ENCODE data around the gene VPS51.

The VPS51 gene

DNA sequence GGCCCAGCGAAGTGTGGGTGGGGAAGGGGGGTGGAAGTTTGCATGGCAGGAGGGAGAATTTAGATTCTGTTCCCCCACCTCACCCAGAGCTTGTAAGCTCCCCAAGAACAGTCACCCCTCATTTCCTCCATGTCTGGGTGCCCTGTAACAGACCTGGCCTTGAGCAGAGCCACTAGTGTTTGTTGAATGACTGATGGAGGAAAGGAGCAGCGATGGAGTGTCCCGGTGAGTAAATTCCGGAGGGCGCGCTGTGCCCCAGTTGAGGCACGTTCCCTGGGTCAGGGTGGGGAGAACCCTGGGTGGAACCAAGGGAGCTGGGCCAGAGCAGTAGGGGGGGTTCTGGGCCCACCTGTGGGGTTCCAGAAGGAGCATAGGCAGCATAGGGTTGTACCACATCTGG is 38.5 kb upstream of the VPS51 start:
- TF ChIP-seq, protein P1, sequence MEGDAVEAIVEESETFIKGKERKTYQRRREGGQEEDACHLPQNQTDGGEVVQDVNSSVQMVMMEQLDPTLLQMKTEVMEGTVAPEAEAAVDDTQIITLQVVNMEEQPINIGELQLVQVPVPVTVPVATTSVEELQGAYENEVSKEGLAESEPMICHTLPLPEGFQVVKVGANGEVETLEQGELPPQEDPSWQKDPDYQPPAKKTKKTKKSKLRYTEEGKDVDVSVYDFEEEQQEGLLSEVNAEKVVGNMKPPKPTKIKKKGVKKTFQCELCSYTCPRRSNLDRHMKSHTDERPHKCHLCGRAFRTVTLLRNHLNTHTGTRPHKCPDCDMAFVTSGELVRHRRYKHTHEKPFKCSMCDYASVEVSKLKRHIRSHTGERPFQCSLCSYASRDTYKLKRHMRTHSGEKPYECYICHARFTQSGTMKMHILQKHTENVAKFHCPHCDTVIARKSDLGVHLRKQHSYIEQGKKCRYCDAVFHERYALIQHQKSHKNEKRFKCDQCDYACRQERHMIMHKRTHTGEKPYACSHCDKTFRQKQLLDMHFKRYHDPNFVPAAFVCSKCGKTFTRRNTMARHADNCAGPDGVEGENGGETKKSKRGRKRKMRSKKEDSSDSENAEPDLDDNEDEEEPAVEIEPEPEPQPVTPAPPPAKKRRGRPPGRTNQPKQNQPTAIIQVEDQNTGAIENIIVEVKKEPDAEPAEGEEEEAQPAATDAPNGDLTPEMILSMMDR (IDR thresholded peaks at IDR 0.05; ENCODE audit: low read depth, low read length) = no peak

DNA sequence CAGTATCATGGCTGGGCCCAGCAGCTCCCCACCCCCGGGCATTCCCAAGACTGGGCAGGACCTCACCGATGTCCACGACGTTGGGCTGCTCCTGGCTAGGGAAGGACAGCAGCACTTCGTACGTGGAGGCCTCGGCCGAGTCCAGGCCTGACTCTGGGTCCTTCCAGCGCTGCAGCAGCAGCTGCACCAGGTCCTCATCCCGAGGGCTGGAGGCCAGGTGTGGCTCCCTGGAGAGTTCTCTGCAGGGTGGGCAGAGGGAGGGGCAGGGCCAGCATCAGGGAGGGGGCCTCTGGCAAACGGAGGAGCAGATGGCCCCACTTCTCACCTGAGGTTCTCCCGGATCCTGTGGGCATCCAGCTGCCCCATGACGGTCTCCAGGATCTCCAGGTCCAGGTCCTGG is 38.0 kb upstream of the VPS51 start:
- no peak overlapping the region for H3K4me3 ChIP-seq (replicated peaks in 1 of 2; ENCODE audit: low read depth in 2 of 2, low read length in 2 of 2)
- no peak for DNase-seq (ENCODE audit: low read depth in 2 of 2)
- TF ChIP-seq, protein P1 (IDR thresholded peaks at IDR 0.05; ENCODE audit: low read depth, low read length) = no peak

More for the DNA sequence above, 38.5 kb upstream of the VPS51 start:
- H3K4me3 ChIP-seq (replicated peaks in 1 of 2; ENCODE audit: low read depth in 2 of 2, low read length in 2 of 2) = no peak overlapping the region
- no peak for DNase-seq (ENCODE audit: low read depth in 2 of 2)

DNA sequence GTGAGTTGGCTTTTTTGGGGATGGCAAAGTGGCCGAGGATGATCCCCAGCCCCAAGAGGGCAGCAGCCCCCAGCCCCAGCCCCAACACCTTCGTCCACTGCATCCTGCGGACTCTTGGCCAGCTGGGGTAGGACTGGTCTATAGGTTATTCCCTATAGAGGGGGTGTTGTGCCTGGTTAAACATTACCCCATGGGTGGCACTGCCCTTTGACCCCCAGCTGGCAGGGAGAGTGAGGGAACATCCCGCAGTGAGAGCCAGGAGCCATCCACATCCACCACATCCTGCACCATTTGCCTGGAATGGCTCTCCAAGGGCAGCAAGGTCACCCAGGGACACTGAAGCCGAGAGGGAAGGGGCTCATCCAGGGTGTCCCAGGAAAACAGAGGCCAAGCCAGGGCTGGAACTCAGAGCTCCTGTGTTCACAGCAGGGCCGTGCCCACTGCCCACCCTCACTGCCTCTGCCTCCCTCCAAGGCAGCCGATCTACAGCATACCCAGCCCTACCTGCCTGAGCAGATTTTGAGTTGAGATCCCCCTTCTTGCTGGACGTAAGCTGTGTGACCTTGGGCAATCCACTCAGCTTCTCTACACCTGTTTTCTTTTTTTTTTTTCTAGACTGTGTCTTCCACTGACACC is 37.5 kb upstream of the VPS51 start, which contains the start of gene NAALADL1:
Gene NAALADL1, minus strand, starts transcription at position 135 of the 636 bp plus-strand sequence. Its CDS starts 32 bp downstream, at position 103.
- H3K4me3 ChIP-seq (replicated peaks in 1 of 2; ENCODE audit: low read depth in 2 of 2, low read length in 2 of 2) = no peak within 1 kb of the TSS
- DNase-seq (ENCODE audit: low read depth in 2 of 2) = no peak
- TF ChIP-seq, protein P1 (IDR thresholded peaks at IDR 0.05; ENCODE audit: low read depth, low read length) = no peak

DNA sequence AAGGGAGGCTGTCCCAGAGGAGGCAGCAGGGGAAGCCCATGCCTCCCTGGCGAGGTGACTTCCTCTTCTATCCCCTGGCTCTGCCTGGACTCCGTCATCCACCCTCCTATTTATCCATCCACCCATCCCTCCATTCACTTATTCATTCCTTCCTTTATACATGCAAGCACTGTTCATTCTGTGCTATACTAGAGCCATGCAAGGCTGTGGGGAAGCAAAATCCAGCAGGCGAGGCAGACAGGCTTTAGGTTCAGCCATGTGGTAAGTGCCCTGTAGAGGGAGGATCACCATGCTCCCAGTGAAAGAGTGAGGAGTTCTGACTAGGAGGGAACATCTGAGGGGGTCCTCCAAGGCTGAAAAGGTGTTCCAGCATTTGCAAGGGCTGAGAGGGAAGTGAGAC is 36.5 kb upstream of the VPS51 start:
- no peak overlapping the region for H3K4me3 ChIP-seq (replicated peaks in 1 of 2; ENCODE audit: low read depth in 2 of 2, low read length in 2 of 2)
- TF ChIP-seq, protein P1 (IDR thresholded peaks at IDR 0.05; ENCODE audit: low read depth, low read length) = no peak
- DNase-seq (ENCODE audit: low read depth in 2 of 2) = no peak

DNA sequence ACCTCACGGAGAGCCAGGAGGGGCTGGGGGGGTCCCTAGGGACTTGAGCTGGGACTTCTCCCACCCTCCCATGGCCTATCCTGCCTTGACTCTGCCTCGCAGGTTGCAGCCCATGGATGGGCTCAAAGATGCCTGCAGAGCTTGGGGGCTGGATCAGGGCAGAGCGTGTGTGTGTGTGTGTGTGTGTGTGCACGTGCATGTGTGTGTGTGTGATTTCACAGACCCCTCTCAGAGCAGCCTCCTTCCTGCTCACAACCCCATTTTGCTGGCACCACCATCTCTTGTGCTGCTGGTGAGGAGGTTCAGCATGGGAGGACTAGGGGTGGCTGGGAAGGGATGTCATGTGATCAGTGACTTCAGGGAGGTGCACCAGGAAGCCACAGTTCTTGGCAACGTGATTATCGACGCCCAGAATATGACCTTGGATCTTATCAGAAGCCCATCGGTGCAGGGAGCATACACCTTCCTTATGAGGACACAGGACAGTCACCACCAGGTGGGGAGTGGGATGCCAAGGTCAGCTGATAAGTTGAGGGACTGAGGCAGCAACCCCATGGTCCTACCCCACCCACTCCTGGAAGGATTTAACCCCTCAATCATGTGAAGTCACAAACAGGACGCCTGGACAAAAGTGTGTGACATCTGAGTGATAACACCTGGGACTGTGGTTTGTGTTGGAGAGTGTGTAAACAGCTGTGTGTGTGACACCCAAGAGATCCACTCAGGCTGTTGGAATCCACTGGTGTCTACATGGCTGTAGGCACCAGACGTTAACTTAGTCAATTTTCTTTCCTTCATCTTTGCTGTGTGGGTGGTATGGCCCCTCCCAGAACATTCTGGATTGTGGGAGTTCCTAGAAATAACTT is 35.8 kb upstream of the VPS51 start:
- peak in 1 of 2 donors; percentile 41 for DNase-seq (ENCODE audit: low read depth in 2 of 2)
- TF ChIP-seq, protein P1 (IDR thresholded peaks at IDR 0.05; ENCODE audit: low read depth, low read length) = no peak
- H3K4me3 ChIP-seq (replicated peaks in 1 of 2; ENCODE audit: low read depth in 2 of 2, low read length in 2 of 2) = no peak overlapping the region

DNA sequence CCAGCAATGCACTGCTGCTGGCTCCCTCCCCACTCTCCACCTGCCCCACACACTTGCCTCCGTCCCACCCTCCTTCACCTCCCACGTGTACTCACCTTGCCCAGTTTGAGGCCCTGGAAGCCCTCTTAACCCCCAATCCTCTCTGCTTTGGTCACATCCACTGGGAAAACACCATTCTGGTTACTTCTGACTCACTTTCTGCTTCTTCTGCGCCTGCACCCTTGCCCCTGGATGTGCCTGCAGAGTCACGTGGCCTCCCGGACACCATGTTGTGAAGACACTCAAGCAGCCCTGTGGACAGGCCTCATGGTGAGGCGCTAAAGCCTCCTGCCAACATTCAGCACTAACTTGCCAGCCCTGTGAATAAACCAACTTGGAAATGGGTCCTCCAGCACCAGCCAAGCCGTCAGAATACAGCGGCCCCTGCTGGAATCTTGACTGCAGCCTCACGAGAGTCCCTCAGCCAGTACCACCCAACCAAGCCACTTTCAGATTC is 35.1 kb upstream of the VPS51 start:
- H3K4me3 ChIP-seq (replicated peaks in 1 of 2; ENCODE audit: low read depth in 2 of 2, low read length in 2 of 2) = no peak overlapping the region
- TF ChIP-seq, protein P1 (IDR thresholded peaks at IDR 0.05; ENCODE audit: low read depth, low read length) = peak; percentile 34
- DNase-seq (ENCODE audit: low read depth in 2 of 2) = peak; percentile 26 to 45

All from cardiac fibroblast (primary cell).